ENCODE data around the gene SPPL2B.

DNA sequence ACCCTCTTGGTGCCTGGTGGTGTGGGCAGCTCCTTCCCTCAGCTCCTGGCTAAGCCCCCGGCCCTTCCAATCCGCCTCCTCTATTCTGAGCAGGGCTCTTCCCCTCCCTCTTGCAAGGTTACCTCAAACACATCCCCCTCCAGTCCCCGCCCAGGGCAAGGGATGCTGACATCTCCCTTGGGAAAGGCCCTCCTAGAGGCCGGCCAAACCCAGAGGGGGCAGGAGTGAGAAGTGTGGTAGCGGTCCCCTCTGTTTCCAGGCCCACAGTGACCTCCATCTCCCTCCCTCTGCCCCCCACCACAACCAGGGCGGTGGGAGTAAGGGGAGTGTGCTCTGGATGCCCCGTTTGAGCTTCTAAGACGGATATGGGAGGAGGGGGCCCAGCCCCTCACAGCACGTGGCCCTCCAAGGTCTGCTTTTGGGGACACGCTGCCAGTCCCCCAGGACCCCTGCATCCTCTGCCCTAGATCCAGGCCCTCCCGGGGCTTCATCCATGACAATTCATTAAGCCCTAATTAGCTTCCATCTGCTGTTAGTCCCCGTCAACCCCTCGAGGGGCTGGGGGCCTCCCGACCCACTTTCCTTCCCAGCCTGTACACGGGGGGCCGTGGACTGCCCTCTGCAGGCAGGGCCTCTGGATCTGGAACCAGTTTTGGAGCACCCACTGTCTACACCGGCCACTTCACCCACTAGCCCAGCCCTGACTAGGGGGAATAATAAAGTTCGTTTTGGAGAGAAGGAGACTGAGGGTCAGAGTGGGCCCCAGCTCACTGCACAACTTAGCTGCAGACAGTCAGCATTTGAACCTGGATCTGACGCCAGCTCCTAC lies 22.8 kb upstream of the SPPL2B start:
- TF ChIP-seq EZH2phosphoT487 (IDR thresholded peaks at IDR 0.05; ENCODE audit: unreplicated experiment) (no peak), EZH2 (IDR thresholded peaks at IDR 0.05; ENCODE audit: low read depth, unreplicated experiment) (no peak), CTCF (conservative IDR thresholded peaks at IDR 0.05; ENCODE audit: low read depth in 2 of 2) (no peak), CREB1 (CRISPR knock-in tag; IDR thresholded peaks at IDR 0.05; ENCODE audit: low read depth) (no peak), POLR2AphosphoS5 (IDR thresholded peaks at IDR 0.05; ENCODE audit: low read depth) (no peak)
- TF ChIP-seq, protein P1, sequence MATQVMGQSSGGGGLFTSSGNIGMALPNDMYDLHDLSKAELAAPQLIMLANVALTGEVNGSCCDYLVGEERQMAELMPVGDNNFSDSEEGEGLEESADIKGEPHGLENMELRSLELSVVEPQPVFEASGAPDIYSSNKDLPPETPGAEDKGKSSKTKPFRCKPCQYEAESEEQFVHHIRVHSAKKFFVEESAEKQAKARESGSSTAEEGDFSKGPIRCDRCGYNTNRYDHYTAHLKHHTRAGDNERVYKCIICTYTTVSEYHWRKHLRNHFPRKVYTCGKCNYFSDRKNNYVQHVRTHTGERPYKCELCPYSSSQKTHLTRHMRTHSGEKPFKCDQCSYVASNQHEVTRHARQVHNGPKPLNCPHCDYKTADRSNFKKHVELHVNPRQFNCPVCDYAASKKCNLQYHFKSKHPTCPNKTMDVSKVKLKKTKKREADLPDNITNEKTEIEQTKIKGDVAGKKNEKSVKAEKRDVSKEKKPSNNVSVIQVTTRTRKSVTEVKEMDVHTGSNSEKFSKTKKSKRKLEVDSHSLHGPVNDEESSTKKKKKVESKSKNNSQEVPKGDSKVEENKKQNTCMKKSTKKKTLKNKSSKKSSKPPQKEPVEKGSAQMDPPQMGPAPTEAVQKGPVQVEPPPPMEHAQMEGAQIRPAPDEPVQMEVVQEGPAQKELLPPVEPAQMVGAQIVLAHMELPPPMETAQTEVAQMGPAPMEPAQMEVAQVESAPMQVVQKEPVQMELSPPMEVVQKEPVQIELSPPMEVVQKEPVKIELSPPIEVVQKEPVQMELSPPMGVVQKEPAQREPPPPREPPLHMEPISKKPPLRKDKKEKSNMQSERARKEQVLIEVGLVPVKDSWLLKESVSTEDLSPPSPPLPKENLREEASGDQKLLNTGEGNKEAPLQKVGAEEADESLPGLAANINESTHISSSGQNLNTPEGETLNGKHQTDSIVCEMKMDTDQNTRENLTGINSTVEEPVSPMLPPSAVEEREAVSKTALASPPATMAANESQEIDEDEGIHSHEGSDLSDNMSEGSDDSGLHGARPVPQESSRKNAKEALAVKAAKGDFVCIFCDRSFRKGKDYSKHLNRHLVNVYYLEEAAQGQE (IDR thresholded peaks at IDR 0.05; ENCODE audit: unreplicated experiment), result no peak
